Measurements from ENCODE around the gene MYPN.

DNA sequence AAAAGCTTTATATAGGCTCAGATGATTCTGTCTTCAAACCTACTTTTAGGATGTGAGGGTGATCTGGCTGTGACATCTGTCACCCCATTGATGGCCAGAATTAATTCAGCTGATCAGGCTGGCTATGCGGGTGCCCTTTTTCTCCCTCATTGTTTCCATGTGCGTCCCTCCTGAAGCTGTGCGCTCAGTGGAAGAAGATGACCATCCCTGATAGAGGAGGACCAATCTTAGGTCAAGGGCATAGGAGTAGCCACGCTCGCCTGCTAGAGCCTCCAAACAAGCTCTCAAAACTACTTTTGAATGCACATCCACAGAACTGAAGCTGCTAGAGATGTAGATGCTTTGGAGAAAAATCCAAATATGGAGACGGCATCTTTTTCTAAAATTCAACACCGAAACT, 48.7 kb downstream of the MYPN start:
- TF ChIP-seq SUZ12 (IDR thresholded peaks at IDR 0.05) = no peak
- TF ChIP-seq ELF4 (IDR thresholded peaks at IDR 0.05) = no peak
- TF ChIP-seq HDGF (IDR thresholded peaks at IDR 0.05; ENCODE audit: borderline replicate concordance) = no peak
- TF ChIP-seq NFRKB (IDR thresholded peaks at IDR 0.05) = no peak
- no peak for TF ChIP-seq BHLHE40 (IDR thresholded peaks at IDR 0.05; ENCODE audit: borderline replicate concordance)

Data from HEK293T (cell line).